ENCODE results near the gene TMPRSS9.
"Not testable (repeated sequence)": the region's sequence is repeated elsewhere in the genome, so short reads cannot be mapped to it uniquely, and the experiment has no call there.

The TMPRSS9 gene

GRCh38 chr19:2394442-2395292, 34.6 kb downstream of the TMPRSS9 start:
- no peak for DNase-seq

DNA sequence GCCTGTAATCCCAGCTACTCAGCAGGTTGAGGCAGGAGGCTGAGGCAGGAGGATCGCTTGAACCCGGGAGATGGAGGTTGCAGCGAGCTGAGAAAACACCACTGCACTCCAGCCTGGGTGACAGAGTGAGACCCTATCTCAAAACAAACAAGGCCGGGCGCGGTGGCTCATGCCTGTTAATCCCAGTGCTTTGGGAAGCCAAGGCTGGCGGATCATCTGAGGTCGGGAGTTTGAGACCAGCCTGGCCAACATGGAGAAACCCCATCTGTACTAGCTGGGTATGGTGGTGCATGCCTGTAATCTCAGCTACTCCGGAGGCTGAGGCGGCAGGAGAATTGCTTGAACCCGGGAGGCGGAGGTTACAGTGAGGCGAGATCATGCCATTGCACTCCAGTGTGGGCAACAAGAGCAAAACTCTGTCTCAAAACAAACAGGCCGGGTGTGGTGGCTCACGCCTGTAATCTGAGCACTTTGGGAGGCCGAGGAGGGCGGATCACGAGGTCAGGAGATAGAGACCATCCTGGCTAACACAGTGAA, 35.3 kb downstream of the TMPRSS9 start:
- not testable (repeated sequence) for DNase-seq

GRCh38 chr19:2397173-2397572, 37.1 kb downstream of the TMPRSS9 start:
- not testable (repeated sequence) for DNase-seq

DNA sequence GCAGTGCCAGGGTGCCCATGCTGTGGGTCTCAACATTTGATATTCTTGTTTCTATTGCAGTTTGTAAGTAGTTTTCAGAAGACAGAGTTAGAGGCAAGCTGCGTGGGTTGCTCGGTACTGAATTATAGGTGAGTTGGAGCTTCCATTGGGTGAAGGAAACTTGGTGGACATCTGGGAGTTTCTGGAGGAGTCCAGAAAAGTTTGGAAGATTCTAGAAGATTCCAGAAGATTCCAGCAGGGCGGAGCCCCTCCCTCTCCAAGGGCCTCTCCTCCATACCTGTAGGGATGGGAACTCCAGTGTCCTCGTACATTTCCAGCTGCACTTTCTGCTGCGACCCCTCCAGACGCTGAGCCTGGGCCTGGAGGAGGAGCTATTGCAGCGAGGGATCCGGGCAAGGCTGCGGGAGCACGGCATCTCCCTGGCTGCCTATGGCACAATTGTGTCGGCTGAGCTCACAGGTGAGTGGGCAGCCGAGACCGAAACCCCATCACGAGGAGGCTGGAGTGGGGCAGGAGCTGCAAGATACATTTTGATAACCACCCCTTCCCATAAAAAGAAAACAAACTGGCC, 38.8 kb downstream of the TMPRSS9 start:
- DNase-seq = no peak

- DNase-seq = no peak
Measured at GRCh38 chr19:2399582-2399981, 39.5 kb downstream of the TMPRSS9 start.

- DNase-seq = no peak
Measured at GRCh38 chr19:2408247-2408646, 48.2 kb downstream of the TMPRSS9 start.

DNA sequence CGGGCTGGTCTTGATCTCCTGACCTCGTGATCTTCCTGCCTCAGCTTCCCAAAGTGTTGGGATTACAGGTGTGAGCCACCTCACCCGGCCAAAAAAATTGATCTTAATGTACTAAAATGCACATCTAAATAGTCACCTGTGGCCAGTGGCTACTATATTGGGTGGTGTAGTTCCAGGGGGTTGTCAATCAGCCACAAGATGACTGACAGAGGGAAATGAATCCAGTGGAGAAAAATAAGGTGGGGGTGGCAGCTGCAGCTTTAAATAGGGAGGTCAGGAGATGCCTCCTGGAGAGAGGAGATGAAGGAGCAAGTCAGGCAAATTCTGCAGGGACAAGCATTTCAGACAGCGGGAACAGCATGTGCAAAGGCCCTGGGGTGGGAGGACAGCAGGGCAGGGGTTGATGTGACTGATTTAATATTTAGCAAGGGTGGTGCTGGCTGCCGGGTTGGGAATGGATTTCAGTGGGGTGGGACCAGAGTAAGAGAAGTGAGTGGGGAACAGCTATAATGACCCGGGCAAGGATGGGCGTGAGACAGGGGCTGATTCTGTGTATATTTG, 49.4 kb downstream of the TMPRSS9 start:
- DNase-seq = no peak

DNA sequence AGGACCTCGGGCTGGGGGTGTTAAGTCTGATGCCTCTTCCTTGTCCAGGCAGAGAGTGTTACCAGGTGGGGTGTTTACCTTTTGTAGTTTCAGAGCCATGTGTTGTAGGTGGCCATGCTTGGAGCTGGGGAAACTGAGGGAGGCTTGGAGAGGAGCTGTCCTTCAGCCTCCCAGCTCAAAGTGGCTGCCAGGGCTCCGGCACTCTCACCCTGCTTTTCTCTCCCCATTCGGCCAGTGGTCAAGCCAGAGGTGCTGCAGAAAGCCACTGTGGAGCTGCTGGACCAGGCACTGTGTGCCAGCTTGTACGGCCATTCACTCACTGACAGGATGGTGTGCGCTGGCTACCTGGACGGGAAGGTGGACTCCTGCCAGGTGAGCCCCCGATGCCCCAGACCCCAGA, 50.0 kb downstream of the TMPRSS9 start:
- no peak for DNase-seq

- DNase-seq = no peak
Measured at GRCh38 chr19:2411709-2412108, 51.6 kb downstream of the TMPRSS9 start.

DNA sequence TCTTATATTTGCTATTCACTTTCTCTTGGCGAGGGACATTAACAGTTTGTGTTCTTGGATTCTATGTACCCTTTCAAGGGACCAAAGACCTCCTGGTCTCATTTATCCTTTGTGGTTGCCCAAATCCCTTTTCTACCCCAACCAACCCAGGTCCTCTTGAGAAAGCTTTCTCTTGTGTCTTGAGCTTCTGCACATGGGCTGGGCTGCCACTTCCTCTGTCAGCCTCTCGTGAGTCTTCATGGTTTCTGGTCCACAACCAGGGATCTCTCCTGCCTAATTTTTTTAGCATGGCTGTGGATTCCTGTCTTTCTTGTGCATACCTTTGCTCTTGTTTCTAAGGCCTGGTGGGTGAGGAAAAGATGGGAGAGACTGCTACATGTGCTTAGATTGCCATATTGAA, 52.4 kb downstream of the TMPRSS9 start:
- DNase-seq = no peak

DNA sequence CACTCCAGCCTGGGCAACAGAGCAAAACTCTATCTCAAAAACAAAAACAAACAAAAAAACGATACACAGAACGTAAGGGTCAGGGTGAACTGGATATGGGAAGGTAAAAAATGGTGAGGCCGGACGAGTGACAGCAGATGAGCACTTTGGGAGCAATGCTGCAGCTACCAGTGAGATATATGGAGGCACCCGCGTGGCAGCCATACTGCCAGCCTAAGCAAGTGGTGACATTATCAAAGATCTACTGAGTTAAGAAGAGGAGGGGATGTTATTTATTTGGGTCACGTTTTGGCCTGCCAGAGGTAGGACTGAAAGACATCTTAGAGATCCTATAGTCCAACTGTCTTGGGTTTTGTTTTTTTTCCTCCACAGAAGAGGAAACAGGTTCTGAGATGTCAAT, 53.1 kb downstream of the TMPRSS9 start:
- DNase-seq = no peak

DNA sequence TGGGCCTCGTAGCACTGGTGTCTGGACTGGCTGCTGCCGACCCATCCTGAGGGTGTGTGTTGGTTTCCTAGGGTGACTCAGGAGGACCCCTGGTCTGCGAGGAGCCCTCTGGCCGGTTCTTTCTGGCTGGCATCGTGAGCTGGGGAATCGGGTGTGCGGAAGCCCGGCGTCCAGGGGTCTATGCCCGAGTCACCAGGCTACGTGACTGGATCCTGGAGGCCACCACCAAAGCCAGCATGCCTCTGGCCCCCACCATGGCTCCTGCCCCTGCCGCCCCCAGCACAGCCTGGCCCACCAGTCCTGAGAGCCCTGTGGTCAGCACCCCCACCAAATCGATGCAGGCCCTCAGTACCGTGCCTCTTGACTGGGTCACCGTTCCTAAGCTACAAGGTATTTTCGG, 53.6 kb downstream of the TMPRSS9 start:
- no peak for DNase-seq

DNA sequence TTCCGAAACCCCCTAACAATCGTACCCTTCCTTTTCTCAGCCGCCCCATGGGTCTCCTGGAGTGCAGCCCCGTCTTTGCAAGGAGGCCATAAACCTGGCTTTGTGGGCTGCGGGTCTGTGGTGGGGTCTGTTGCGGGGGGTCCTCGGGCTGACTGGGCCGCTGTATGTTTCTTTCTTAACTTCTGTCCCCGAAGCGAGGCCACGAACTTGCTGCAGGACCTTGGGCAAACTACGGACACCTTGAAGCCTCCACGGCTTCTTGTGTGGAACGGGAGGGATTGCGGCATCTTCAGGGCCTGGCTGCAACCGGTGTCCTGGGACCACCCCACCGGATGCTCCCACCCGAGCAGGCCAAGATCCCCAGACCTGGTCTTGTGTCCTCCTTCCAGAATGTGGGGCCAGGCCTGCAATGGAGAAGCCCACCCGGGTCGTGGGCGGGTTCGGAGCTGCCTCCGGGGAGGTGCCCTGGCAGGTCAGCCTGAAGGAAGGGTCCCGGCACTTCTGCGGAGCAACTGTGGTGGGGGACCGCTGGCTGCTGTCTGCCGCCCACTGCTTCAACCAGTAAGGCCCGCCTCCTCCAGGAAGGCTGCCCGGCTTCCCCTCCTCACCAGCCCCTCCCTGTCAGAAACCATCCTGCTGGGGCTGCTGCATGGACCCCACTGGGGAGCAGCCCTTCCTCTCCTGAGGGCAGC, 55.4 kb downstream of the TMPRSS9 start:
- no peak for DNase-seq

GRCh38 chr19:2415973-2416319, 55.9 kb downstream of the TMPRSS9 start:
- DNase-seq = no peak

- no peak for DNase-seq
Measured at GRCh38 chr19:2416321-2417097, 56.4 kb downstream of the TMPRSS9 start.

GRCh38 chr19:2417436-2417835, 57.4 kb downstream of the TMPRSS9 start:
- not testable (repeated sequence) for DNase-seq

DNA sequence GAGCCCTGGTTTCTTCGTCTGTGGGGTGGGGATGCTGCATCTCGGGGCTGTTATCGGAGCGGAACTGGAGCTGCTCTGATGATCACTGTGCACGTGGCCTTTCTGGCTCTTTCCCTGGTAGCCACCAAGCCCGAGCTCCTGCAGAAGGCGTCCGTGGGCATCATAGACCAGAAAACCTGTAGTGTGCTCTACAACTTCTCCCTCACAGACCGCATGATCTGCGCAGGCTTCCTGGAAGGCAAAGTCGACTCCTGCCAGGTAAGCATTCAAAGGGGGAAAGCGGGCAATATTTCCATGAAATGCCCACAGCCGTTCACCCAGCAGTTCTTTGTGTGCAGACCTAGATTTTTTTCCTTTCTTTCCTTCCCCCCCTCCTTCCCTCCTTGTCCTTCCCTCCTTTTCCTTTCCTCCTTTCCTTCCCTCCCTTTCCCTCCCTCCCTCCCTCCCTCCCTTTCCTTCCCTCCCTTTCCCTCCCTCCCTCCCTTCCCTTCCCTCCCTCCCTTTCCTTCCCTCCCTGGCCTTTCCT, 57.9 kb downstream of the TMPRSS9 start:
- no peak for DNase-seq

- DNase-seq = no peak
Measured at GRCh38 chr19:2419754-2420153, 59.7 kb downstream of the TMPRSS9 start.

DNA sequence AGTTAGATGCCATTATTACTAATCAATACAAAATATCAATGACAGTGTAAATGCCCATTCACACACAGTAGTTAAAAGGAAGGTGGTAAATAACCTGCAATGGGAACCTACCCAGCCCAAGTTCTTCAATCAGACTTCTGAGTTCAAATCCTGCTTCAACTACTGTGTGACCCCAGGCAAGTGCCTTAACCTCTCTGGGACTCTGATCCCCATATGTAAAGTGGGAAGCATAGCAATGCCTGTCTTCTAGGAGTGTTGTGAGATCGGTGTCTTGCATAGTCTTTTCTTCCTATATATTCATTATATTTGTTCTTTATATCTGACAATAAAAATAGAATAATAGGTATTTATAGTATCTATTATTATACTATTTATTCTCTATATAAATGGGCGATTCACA, 60.4 kb downstream of the TMPRSS9 start:
- DNase-seq = no peak

GRCh38 chr19:2421581-2422306, 61.7 kb downstream of the TMPRSS9 start:
- no peak for DNase-seq

- DNase-seq = no peak
Measured at GRCh38 chr19:2423071-2423914, 63.2 kb downstream of the TMPRSS9 start.
